HG03103 (cell line): ENCODE results near the gene ZNF280A.
"Not testable (repeated sequence)": the region's sequence is repeated elsewhere in the genome, so short reads cannot be mapped to it uniquely, and the experiment has no call there.

Source experiments
- ATAC-seq: cut with Tn5 transposase; IDR thresholded peaks from one replicate; pipeline ENCODE4 v1.9.1; 2021; ENCODE audit warnings: low read depth; ENCODE audit not compliant: unreplicated experiment

Gene ZNF280A

GRCh38 chr22:22546490-22546889, 26.4 kb upstream of the ZNF280A start:
- no peak for ATAC-seq

DNA sequence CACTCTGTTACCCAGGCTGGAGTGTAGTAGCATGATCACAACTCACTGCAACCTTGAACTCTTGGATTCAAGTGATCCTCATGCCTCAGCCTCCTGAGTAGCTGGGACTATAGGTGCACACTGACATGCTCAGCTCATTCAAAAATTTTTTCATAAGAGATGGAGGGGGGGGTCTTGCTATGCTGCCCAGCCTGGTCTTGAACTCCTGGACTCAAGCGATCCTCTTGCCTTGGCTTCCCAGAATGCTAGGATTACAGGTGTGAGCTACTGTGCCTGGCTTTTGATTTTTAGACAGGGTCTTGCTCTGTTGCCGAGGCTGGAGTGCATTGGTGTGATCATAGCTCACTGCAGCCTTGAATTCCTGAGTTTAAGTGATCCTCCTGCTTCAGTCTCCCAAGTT, 25.0 kb upstream of the ZNF280A start:
- ATAC-seq: no peak

GRCh38 chr22:22538226-22538989, 18.3 kb upstream of the ZNF280A start:
- no peak for ATAC-seq

DNA sequence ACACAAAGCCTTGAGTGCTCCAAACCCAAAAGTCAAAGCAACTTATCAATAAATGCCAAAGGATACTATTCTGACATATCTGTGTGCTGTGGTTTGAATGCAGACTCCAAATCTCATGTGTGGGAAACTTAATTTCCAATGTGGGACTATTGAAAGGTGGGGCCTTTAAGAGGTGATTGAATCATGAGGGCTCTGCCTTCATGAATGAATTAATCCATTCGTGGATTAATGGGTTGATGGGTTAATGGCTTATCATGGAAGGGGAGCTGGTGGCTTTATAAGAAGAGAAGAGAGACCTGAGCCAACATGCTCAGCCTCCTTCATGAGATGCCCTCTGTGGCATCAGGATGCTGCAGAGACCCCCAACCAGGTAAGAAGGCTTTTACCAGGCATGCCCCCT, 16.8 kb upstream of the ZNF280A start:
- no peak for ATAC-seq

- no peak for ATAC-seq
Observed at GRCh38 chr22:22536515-22536914, 16.4 kb upstream of the ZNF280A start.

- ATAC-seq: no peak
Observed at GRCh38 chr22:22535662-22536061, 15.6 kb upstream of the ZNF280A start.

DNA sequence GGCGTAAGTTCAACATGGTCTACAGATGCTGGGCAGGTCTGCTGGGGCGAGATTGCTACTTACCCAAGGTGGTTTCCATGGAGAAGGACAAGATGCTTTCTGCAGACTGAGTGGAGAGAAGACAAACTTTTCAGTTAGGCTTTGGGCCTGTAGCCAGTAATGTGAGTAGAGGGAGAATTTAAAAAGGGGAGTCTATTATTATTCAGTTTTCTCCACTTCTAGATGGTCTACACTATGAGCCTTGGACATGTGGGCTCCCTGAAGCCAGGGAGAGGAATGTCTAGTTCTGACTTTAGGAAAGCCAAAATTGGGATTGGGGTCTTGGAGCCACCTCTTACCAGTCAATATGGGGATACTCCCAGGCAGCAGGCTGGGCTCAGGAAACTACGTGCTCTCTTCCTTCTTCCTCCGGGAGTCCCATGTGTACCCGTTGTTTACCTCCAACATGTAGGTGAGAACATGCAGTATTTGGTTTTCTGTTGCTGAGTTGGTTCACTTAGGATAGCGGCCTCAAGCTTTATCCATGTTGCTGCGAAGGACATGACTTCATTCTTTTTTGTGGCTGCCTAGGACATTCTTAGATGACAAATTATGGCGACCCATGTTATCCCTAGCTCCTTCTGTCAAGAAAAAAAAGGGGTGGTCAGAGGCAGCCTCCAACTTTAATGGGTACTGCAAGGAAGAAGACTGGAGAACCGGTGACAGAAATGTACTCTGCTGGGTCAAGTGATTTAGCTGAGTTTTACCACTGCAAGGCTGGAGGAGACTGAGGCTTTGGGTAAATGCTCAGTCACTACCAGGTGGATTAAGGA, 14.7 kb upstream of the ZNF280A start:
- ATAC-seq: no peak

DNA sequence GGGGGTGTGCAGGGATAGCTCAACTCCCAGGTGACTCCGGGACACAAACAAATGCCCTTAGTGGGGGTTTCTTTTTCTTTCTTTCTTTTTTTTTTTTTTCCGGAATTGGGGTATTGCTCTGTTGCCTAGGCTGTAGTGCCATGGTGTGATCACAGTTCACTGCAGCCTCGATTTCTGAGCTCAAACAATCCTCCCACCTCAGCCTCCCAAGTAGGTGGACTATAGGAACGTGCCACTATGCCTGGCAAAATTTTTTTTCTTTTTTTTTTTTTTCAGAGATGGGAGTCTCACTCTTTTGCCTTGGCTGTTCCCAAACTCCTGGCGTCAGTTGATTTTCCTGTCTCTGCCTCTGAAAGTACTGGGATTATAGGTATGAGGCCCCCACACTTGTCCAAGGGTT, 13.8 kb upstream of the ZNF280A start:
- no peak for ATAC-seq

DNA sequence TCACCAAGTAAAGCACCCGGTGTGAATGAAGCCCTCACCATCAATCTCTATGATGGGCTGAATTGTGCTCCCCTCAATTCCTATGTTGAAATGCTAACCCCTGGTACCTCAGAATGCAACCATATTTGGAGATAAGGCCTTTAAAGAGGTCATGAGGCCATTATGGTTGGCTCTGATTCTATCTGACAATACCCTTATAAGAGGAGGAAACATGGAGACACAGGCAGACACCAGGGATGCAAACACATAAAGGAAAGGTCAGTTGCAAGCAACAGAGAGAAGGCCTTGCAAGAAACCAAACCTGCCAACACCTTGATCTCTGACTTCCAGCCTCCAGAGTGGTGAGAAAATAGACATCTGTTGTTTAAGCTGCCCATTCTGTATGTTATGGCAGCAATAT, 13.3 kb upstream of the ZNF280A start:
- no peak for ATAC-seq

DNA sequence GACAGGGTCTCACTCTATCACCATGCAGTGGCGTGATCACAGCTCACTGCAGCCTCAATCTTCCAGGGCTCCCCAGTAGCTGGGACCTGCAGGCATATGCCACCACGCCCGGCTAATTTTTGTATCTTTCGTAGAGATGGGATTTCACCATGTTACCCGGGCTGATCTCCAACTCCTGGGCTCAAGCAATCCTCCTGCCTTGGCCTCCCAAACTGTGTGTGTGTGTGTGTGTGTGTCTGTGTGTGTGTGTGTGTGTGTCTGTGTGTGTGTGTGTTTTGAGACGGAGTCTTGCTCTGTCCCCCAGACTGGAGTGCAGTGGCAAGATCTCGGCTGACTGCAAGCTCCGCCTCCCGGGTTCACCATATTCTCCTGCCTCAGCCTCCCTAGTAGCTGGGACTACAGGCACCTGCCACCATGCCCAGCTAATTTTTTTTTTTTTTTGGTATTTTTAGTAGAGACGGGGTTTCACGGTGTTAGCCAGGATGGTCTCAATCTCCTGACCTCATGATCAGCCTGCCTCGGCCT, 12.5 kb upstream of the ZNF280A start:
- not testable (repeated sequence) for ATAC-seq

DNA sequence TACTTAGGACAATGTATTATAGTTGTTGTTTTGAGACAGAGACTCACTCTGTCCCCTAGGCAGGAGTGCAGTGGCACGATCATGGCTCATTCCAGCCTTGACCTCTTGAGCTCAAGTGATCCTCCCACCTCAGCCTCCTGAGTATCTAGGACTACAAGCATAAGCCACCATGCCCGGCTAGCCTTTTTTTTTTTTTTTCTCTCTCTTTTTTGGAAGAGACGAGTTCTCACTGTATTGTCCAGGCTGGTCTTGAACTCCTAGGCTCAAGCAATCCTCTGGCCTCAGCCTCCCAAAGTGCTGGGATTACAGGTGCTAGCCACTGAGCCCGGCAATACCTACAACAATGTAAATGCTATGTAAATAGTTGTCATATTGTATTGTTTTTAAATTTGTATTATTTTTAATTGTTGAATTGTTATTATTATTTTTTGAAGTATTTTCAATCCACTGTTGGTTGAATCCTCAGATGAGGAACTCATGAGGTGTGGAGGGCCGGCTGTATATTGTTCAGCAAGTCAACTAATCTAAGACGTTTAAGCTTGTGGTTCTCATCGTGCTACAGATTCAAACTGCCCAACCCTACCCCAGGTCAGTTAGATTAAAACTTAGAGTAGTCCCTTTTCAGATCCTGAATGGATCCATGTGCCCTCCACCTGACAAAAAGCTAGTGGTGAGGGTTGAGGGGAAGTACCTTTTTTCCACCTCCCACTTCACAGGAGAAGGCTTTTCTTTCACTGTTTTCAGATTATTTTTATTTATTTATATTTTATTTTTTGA, 11.9 kb upstream of the ZNF280A start:
- ATAC-seq: no peak

DNA sequence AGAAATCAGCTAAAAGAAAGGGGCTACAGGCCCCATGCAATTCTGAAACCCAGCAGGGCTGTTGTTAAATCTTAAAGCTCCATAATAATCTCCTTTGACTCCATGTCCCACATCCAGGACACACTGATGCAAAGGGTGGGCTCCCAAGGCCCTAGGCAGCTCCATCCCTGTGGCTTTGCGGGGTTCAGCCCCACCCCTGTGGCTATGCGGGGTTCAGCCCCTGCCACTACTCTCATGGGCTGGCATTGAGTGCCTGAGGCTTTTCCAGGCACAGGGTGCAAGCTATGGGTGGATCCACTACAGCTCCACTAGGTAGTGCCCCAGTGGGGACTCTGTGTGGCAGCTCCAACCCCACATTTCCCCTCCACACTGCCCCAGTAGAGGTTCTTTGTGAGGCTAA, 8.7 kb upstream of the ZNF280A start:
- no peak for ATAC-seq

GRCh38 chr22:22527312-22527711, 7.2 kb upstream of the ZNF280A start:
- no peak for ATAC-seq

- ATAC-seq: no peak
Observed at GRCh38 chr22:22526125-22526912, 6.2 kb upstream of the ZNF280A start.

GRCh38 chr22:22523494-22523893, 3.4 kb upstream of the ZNF280A start:
- ATAC-seq: no peak

- no peak for ATAC-seq
Observed at GRCh38 chr22:22521631-22522030, 1.6 kb upstream of the ZNF280A start.

GRCh38 chr22:22520667-22521602, 865 bp upstream of the ZNF280A start:
- no peak for ATAC-seq

- ATAC-seq: no peak
Observed at GRCh38 chr22:22519591-22519990, 479 bp downstream of the ZNF280A start.

DNA sequence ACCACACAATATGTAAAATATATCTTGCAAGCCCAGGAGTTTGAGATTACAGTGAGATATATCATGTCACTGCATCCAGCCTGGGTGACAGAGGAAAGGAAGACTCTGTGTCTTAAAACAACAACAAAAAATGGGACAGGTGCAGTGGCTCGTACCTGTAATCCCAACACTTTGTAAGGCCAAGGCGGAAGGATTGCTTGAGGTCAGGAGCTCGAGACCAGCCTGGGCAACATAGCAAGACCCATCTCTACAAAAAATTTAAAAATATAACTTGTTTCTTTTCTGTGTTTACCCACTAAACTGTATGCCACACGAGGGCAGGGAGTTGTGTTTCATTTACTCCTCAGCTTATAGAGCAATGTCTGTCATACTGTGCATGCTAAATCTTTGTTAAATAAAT, 3.1 kb downstream of the ZNF280A start:
- ATAC-seq: no peak
